DND-41 (cell line): ENCODE measurements around the gene GPRC5A.

Experiments
- ATAC-seq: fragments of 200-7000 bp; cut with Tn5 transposase; 3 replicates; pipeline ENCODE4 v1.9.1; 2021; ENCODE audit warnings: low read depth; ENCODE audit not compliant: insufficient read depth
- DNase-seq: peaks from one replicate; pipeline ENCODE4 v3.0.0-alpha.2; 2020
- H2AFZ ChIP-seq: 2 replicates; pipeline ENCODE4 v1.6.0; 2012; ENCODE audit warnings: low read depth, low read length
- H3K27ac ChIP-seq: 2 replicates; pipeline ENCODE4 v1.5.1; 2012; ENCODE audit warnings: low read length, inconsistent platforms
- H3K27me3 ChIP-seq: fragments of 200-600 bp; sonication (generic); 2 replicates; pipeline ENCODE4 v1.6.0; 2012; ENCODE audit warnings: low read length, mild to moderate bottlenecking, inconsistent platforms; ENCODE audit not compliant: insufficient read depth, poor library complexity
- H3K36me3 ChIP-seq: 2 replicates; pipeline ENCODE4 v1.5.1; 2012; ENCODE audit warnings: low read length, inconsistent platforms; ENCODE audit not compliant: insufficient read depth
- H3K4me1 ChIP-seq: 2 replicates; pipeline ENCODE4 v1.5.1; 2012; ENCODE audit warnings: mild to moderate bottlenecking, low read length; ENCODE audit not compliant: insufficient read depth
- H3K4me2 ChIP-seq: 2 replicates; pipeline ENCODE4 v1.6.0; 2012; ENCODE audit warnings: mild to moderate bottlenecking, moderate library complexity, low read length, inconsistent platforms; ENCODE audit not compliant: insufficient read depth
- H3K4me3 ChIP-seq, 2 experiments: fragments of 200-600 bp in 1 of 2; shearing (Covaris generic) in 1 of 2; 2 replicates each; pipeline ENCODE4 v1.5.1; 2012 to 2016; ENCODE audit warnings: inconsistent platforms in 2 of 2, low read length in 2 of 2, mild to moderate bottlenecking in 2 of 2, low read depth in 1 of 2, moderate library complexity in 1 of 2
- H3K79me2 ChIP-seq: 2 replicates; pipeline ENCODE4 v1.6.0; 2012; ENCODE audit warnings: low read length, inconsistent platforms; ENCODE audit not compliant: insufficient read depth
- H3K9ac ChIP-seq: 2 replicates; pipeline ENCODE4 v1.6.0; 2012; ENCODE audit warnings: low read depth, mild to moderate bottlenecking, inconsistent platforms, low read length, moderate library complexity
- H3K9me3 ChIP-seq: 2 replicates; pipeline ENCODE4 v1.5.1; 2012; ENCODE audit warnings: low read length, moderate library complexity, mild to moderate bottlenecking, inconsistent platforms; ENCODE audit not compliant: insufficient read depth, severe bottlenecking
- H4K20me1 ChIP-seq: 2 replicates; pipeline ENCODE4 v1.6.0; 2012; ENCODE audit warnings: low read length; ENCODE audit not compliant: insufficient read depth
- EZH2 ChIP-seq: IDR thresholded peaks from 3 replicates; pipeline ENCODE4 v1.6.1; 2012; ENCODE audit warnings: borderline replicate concordance, low read depth, mild to moderate bottlenecking, moderate library complexity, low read length, inconsistent platforms; ENCODE audit not compliant: severe bottlenecking
- TF ChIP-seq, protein P1 (sequence below): IDR thresholded peaks from 2 replicates; pipeline ENCODE4 v1.5.1; 2012; ENCODE audit warnings: borderline replicate concordance, low read length, moderate library complexity, mild to moderate bottlenecking; ENCODE audit not compliant: poor library complexity, severe bottlenecking; ENCODE audit errors: extremely low read depth

Gene GPRC5A

GRCh38 chr12:12909995-12910420 lies 18.6 kb downstream of the GPRC5A start:
- TF ChIP-seq EZH2 = no peak
- TF ChIP-seq, protein P1, sequence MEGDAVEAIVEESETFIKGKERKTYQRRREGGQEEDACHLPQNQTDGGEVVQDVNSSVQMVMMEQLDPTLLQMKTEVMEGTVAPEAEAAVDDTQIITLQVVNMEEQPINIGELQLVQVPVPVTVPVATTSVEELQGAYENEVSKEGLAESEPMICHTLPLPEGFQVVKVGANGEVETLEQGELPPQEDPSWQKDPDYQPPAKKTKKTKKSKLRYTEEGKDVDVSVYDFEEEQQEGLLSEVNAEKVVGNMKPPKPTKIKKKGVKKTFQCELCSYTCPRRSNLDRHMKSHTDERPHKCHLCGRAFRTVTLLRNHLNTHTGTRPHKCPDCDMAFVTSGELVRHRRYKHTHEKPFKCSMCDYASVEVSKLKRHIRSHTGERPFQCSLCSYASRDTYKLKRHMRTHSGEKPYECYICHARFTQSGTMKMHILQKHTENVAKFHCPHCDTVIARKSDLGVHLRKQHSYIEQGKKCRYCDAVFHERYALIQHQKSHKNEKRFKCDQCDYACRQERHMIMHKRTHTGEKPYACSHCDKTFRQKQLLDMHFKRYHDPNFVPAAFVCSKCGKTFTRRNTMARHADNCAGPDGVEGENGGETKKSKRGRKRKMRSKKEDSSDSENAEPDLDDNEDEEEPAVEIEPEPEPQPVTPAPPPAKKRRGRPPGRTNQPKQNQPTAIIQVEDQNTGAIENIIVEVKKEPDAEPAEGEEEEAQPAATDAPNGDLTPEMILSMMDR = no peak
- Histone ChIP-seq H2AFZ (no peak overlapping the region), H3K79me2 (no peaks in the 10 kb centered on the region), H3K9ac (no peak overlapping the region), H3K4me2 (no peak overlapping the region), H4K20me1 (no peaks in the 10 kb centered on the region), H3K4me3 (no peak overlapping the region), H3K36me3 (no peaks in the 10 kb centered on the region), H3K4me1 (no peaks in the 10 kb centered on the region), H3K27me3 (peaks cover 10% of the 10 kb centered on the region), H3K9me3 (no peaks in the 10 kb centered on the region), H3K27ac (no peak overlapping the region)
- DNase-seq (no peak), ATAC-seq (no peak)

DNA sequence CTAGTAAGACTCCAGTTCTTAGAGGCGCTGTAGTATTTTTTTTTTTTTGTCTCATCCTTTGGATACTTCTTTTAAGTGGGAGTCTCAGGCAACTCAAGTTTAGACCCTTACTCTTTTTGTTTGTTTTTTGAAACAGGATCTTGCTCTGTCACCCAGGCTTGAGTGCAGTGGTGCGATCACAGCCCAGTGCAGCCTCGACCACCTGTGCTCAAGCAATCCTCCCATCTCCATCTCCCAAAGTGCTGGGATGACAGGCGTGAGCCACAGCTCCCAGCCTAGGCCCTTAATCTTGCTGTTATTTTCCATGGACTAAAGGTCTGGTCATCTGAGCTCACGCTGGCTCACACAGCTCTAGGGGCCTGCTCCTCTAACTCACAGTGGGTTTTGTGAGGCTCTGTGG lies 21.3 kb downstream of the GPRC5A start:
- Histone ChIP-seq H3K27me3 (peaks cover 20% of the 10 kb centered on the region), H4K20me1 (no peaks in the 10 kb centered on the region), H3K27ac (no peak overlapping the region), H3K4me3 (no peak overlapping the region), H3K79me2 (no peaks in the 10 kb centered on the region), H3K4me1 (no peaks in the 10 kb centered on the region), H3K9ac (no peak overlapping the region), H3K9me3 (no peaks in the 10 kb centered on the region), H3K36me3 (no peaks in the 10 kb centered on the region), H2AFZ (no peak overlapping the region), H3K4me2 (no peak overlapping the region)
- DNase-seq = no peak
- no peak for ATAC-seq
- TF ChIP-seq EZH2 = no peak
- TF ChIP-seq, protein P1 = no peak

GRCh38 chr12:12915656-12916055 lies 24.3 kb downstream of the GPRC5A start:
- no peak overlapping the region for H3K4me3 ChIP-seq
- no peaks in the 10 kb centered on the region for H4K20me1 ChIP-seq
- H3K9me3 ChIP-seq = no peaks in the 10 kb centered on the region
- H3K9ac ChIP-seq = no peak overlapping the region
- DNase-seq = no peak
- no peak overlapping the region for H3K4me2 ChIP-seq
- no peaks in the 10 kb centered on the region for H3K4me1 ChIP-seq
- H3K79me2 ChIP-seq = no peaks in the 10 kb centered on the region
- no peak for TF ChIP-seq EZH2
- TF ChIP-seq, protein P1 = no peak
- H3K27me3 ChIP-seq = peaks cover 18% of the 10 kb centered on the region
- H2AFZ ChIP-seq = no peak overlapping the region
- no peaks in the 10 kb centered on the region for H3K36me3 ChIP-seq
- H3K27ac ChIP-seq = no peak overlapping the region
- no peak for ATAC-seq
